Sigmoid colon (tissue), 4 donors: ENCODE measurements around the gene NR1H2.

Source experiments
- EP300 ChIP-seq, 4 donors: sonication (generic); formaldehyde crosslinking; IDR thresholded peaks; one replicate each; pipeline ENCODE4 v1.6.1; 2017; ENCODE audit warnings: antibody characterized with exemption in 4 of 4
- POLR2A ChIP-seq, 2 donors: fragments of 450-650 bp; IDR thresholded peaks; one replicate each; pipeline ENCODE4 v1.6.1; 2016; ENCODE audit warnings: antibody characterized with exemption in 2 of 2, mild to moderate bottlenecking in 2 of 2, moderate library complexity in 2 of 2
- TF ChIP-seq, protein P1 (sequence below), 4 experiments: fragments of 450-650 bp in 3 of 4; fragments of 200-600 bp in 1 of 4; IDR thresholded peaks; one replicate each; pipeline ENCODE4 v1.5.1; 2016 to 2019; ENCODE audit warnings: antibody characterized with exemption in 4 of 4, mild to moderate bottlenecking in 3 of 4, moderate library complexity in 2 of 4

DNA sequence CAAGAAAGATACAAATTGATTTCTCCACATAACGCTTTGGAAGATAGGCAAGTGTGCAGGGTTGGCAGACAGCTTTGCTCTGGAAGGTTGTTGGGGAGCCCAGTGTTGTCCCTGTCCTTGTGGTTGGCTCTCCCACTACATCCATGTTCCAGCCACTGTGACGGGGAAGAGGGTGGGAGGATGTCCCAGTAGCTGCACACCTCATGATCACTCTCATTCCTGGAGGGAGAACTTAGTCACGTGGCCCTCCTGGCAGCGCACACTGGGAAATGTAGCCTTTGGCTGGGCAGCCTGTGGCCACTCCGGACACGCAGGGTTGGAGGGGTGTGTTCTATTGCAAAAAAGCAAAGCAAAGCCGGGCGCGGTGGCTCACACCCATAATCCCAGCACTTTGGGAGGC is 17.8 kb downstream of the NR1H2 start:
- TF ChIP-seq, protein P1, sequence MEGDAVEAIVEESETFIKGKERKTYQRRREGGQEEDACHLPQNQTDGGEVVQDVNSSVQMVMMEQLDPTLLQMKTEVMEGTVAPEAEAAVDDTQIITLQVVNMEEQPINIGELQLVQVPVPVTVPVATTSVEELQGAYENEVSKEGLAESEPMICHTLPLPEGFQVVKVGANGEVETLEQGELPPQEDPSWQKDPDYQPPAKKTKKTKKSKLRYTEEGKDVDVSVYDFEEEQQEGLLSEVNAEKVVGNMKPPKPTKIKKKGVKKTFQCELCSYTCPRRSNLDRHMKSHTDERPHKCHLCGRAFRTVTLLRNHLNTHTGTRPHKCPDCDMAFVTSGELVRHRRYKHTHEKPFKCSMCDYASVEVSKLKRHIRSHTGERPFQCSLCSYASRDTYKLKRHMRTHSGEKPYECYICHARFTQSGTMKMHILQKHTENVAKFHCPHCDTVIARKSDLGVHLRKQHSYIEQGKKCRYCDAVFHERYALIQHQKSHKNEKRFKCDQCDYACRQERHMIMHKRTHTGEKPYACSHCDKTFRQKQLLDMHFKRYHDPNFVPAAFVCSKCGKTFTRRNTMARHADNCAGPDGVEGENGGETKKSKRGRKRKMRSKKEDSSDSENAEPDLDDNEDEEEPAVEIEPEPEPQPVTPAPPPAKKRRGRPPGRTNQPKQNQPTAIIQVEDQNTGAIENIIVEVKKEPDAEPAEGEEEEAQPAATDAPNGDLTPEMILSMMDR (IDR thresholded peaks at IDR 0.05), result no peak
- no peak for TF ChIP-seq EP300 (IDR thresholded peaks at IDR 0.05)
- no peak for TF ChIP-seq POLR2A (IDR thresholded peaks at IDR 0.05)
